ENCODE results near the gene CCDC63. TPM values are rescaled to one million over a fixed set of nuclear protein-coding genes. Genes with fewer than 3 reads are reported as not detected.

Gene CCDC63
- total and polyA plus RNA-seq, 5 donors = not detected

DNA sequence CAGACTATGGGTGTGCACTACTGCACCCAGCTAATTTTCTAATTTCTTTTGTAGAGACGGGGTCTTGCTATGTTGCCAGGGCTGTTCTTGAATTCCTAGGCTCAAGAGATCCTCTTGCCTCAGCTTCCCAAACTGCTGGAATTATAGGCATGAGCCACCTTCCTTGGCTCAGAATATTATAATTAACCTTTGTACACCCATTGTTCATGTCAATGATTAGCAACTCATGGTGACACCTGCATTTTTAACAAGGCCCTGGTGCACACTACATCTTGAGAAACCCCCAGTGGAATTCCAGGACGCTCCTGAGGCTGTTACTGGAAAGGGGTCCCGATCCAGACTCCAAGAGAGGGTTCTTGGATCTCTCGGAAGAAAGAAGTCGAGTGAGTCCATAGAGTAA lies 28.3 kb upstream of the CCDC63 start:
- no peaks in the 10 kb centered on the region for H3K4me1 ChIP-seq (ENCODE audit: control insufficient read depth, insufficient read depth, low read length)
- H3K27me3 ChIP-seq (ENCODE audit: control insufficient read depth, insufficient read depth) = no peaks in the 10 kb centered on the region
- ATAC-seq (no peak), DNase-seq (no peak)
- intact Hi-C loops (cut with DNase I) = no loop called here
- H3K4me3 ChIP-seq (ENCODE audit: low read length) = no peak overlapping the region
- H3K9me3 ChIP-seq (ENCODE audit: control insufficient read depth, low read length) = no peaks in the 10 kb centered on the region
- H3K27ac ChIP-seq (ENCODE audit: low read length) = no peak overlapping the region
- WGBS = 94% methylated on average over 5 of the region's 5 CpGs

DNA sequence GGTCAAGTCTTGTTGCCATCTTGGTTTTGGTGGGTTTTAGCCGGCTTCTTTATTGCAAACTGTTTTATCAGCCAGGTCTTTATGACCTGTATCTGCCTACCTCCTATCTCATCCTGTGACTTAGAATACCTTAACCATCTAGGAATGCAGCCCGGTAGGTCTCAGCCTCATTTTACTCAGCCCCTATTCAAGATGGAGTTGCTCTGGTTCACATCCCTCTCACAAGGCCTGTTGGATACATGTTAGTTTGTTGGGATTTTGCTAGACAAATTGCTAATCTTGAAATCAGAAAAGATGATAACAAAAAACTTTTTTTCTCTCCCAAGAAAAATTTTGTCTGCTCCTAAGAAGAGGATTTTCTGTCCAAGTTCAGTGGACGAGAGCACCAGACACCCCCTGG lies 27.6 kb upstream of the CCDC63 start:
- ATAC-seq = no peak
- WGBS = 89% methylated on average over 3 of the region's 3 CpGs
- no peak overlapping the region for H3K4me3 ChIP-seq (ENCODE audit: low read length)
- H3K4me1 ChIP-seq (ENCODE audit: control insufficient read depth, insufficient read depth, low read length) = no peaks in the 10 kb centered on the region
- no peak for DNase-seq
- H3K27ac ChIP-seq (ENCODE audit: low read length) = no peak overlapping the region
- intact Hi-C loops (cut with DNase I) = no loop called here
- H3K27me3 ChIP-seq (ENCODE audit: control insufficient read depth, insufficient read depth) = no peaks in the 10 kb centered on the region
- H3K9me3 ChIP-seq (ENCODE audit: control insufficient read depth, low read length) = no peaks in the 10 kb centered on the region

DNA sequence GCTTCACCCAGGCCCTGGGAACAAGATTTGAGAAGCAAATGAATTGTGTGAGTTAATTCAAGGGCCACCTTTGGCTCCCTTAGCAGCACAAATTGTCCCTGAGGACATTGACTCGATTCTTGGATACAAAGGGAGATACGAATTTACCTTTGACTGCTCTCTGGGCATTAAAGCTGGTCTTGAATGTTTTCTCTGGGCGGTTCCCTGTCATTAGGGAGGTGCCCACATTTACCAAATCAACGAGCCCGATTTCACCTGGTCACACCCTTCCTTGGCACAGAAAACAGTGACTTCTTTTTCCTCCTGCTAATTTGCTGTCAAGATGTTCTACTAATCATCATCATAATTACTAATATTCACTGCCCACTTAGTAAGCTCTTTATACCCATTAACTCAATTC lies 27.1 kb upstream of the CCDC63 start:
- H3K27ac ChIP-seq (ENCODE audit: low read length) = no peak overlapping the region
- intact Hi-C loops (cut with DNase I) = loop anchor here in 3 of 4 donors (10.0 kb wide), 2 partner anchors 75 to 315 kb away; partner anchors contain the start of genes PPP1CC (in 2 of the 3), RAD9B (in 1 of the 3) and VPS29 (in 1 of the 3)
- DNase-seq (no peak), ATAC-seq (no peak)
- no peaks in the 10 kb centered on the region for H3K9me3 ChIP-seq (ENCODE audit: control insufficient read depth, low read length)
- no peaks in the 10 kb centered on the region for H3K4me1 ChIP-seq (ENCODE audit: control insufficient read depth, insufficient read depth, low read length)
- 85% methylated on average over 5 of the region's 5 CpGs for WGBS
- no peaks in the 10 kb centered on the region for H3K27me3 ChIP-seq (ENCODE audit: control insufficient read depth, insufficient read depth)
- H3K4me3 ChIP-seq (ENCODE audit: low read length) = no peak overlapping the region

DNA sequence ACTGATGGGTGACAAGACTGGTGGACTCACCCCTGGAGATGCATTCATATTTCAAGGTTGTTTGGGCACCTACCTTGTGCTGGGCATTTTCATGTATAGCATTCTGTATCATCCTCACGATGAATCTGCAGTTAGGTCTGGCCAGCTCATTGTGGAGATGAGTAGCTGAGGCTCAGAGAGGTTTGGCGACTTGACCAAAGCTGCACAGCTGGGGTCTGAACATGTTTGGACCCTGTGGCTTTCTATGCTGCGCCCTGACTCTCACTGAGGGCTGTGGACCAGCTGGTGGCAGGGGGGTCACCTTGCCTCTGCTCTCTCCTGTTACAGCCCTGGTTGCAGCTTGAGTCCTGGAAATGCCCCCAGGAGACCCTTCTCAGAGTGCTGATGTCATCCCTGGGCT lies 24.9 kb upstream of the CCDC63 start:
- Histone ChIP-seq H3K9me3 (ENCODE audit: control insufficient read depth, low read length) (no peaks in the 10 kb centered on the region), H3K4me1 (ENCODE audit: control insufficient read depth, insufficient read depth, low read length) (no peaks in the 10 kb centered on the region), H3K4me3 (ENCODE audit: low read length) (no peak overlapping the region), H3K27me3 (ENCODE audit: control insufficient read depth, insufficient read depth) (no peaks in the 10 kb centered on the region), H3K27ac (ENCODE audit: low read length) (no peak overlapping the region)
- WGBS = 94% methylated on average over 3 of the region's 3 CpGs
- intact Hi-C loops (cut with DNase I) = loop anchor here in 3 of 4 donors (10.0 kb wide), 2 partner anchors 77 to 317 kb away; partner anchors contain the start of genes PPP1CC (in 2 of the 3), RAD9B (in 1 of the 3) and VPS29 (in 1 of the 3)
- ATAC-seq (no peak), DNase-seq (no peak)

DNA sequence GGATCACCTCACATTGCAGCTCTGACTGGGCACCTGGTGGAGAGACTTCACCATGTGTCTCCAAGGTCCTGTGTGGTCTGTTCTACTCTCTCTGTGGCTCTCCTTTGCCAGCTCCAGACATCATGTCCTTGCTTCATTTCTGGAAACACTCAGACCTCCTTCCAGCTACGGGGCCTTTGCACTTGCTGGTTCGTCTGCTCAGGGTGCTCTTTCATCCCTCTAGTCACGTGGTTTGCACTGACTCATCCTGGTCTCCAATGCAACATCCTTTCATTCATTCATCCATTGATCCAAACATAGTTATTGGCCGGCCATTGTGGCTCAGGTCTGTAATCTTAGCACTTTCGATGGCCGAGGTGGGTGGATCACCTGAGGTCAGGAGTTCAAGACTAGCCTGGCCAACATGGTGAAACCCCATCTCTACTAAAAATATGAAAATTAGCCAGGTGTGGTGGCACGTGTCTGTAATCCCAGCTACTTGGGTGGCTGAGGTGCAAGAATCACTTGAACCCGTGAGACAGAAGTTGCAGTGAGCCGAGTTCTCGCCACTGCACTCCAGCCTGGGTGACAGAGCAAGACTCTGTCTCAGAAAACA lies 23.9 kb upstream of the CCDC63 start:
- DNase-seq (no peak), ATAC-seq (no peak)
- 87% methylated on average over 10 of the region's 10 CpGs for WGBS
- no peaks in the 10 kb centered on the region for H3K4me1 ChIP-seq (ENCODE audit: control insufficient read depth, insufficient read depth, low read length)
- no peak overlapping the region for H3K27ac ChIP-seq (ENCODE audit: low read length)
- no peaks in the 10 kb centered on the region for H3K9me3 ChIP-seq (ENCODE audit: control insufficient read depth, low read length)
- no peaks in the 10 kb centered on the region for H3K27me3 ChIP-seq (ENCODE audit: control insufficient read depth, insufficient read depth)
- intact Hi-C loops (cut with DNase I) = loop anchor here in 3 of 4 donors (10.0 kb wide), 2 partner anchors 78 to 318 kb away; partner anchors contain the start of genes PPP1CC (in 2 of the 3), RAD9B (in 1 of the 3) and VPS29 (in 1 of the 3)
- H3K4me3 ChIP-seq (ENCODE audit: low read length) = no peak overlapping the region

DNA sequence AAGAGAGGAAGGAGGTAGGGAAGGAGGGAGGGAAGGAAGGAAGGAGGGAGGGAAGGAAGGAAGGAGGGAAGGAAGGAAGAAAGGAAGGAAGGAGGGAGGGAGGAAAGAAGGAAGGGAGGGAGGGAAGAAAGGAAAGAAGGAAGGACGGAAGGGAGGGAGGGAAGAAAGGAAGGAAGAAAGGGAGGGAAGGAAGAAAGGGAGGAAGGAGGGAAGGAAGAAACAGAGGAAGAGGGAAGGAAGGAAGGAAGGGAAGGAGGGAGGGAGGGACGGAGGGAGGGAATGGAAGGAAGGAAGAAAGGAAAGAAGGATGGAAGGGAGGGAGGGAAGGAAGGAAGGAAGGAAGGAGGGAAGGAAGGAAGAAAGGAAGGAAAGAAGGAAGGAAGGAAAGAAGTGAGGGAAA lies 22.4 kb upstream of the CCDC63 start:
- WGBS = 80% methylated on average over 2 of the region's 2 CpGs
- intact Hi-C loops (cut with DNase I) = loop anchor here in 3 of 4 donors (10.0 kb wide), 2 partner anchors 80 to 320 kb away; partner anchors contain the start of genes PPP1CC (in 2 of the 3), RAD9B (in 1 of the 3) and VPS29 (in 1 of the 3)
- no peak for ATAC-seq

DNA sequence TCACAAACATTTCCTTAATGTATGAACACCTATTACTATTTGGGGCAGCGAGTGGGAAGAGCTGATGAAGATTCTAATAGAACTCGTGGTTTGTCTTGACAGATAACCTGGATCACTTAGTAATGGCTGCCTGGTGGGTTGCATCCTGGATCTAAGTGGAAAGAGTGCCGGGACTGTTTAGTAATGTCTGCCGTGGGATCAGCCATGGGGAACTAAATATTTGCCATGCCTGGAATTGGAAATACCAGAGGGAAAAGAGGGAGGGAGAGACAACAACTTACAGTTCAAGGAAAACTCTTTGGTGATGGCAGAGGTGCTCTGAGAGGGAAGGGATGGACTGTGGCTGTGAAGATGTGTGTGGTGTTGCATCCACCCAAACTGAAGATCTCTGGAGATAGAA lies 21.3 kb upstream of the CCDC63 start:
- H3K27me3 ChIP-seq (ENCODE audit: control insufficient read depth, insufficient read depth) = no peaks in the 10 kb centered on the region
- 85% methylated on average over 4 of the region's 4 CpGs for WGBS
- DNase-seq (no peak), ATAC-seq (no peak)
- intact Hi-C loops (cut with DNase I) = loop anchor here in 3 of 4 donors (10.0 kb wide), 2 partner anchors 81 to 321 kb away; partner anchors contain the start of genes PPP1CC (in 2 of the 3), RAD9B (in 1 of the 3) and VPS29 (in 1 of the 3)
- no peak overlapping the region for H3K27ac ChIP-seq (ENCODE audit: low read length)
- H3K4me1 ChIP-seq (ENCODE audit: control insufficient read depth, insufficient read depth, low read length) = no peaks in the 10 kb centered on the region
- no peak overlapping the region for H3K4me3 ChIP-seq (ENCODE audit: low read length)
- no peaks in the 10 kb centered on the region for H3K9me3 ChIP-seq (ENCODE audit: control insufficient read depth, low read length)

More for the DNA sequence above, 22.4 kb upstream of the CCDC63 start:
- Histone ChIP-seq H3K9me3 (ENCODE audit: control insufficient read depth, low read length) (no peaks in the 10 kb centered on the region), H3K27me3 (ENCODE audit: control insufficient read depth, insufficient read depth) (no peaks in the 10 kb centered on the region), H3K27ac (ENCODE audit: low read length) (no peak overlapping the region), H3K4me1 (ENCODE audit: control insufficient read depth, insufficient read depth, low read length) (no peaks in the 10 kb centered on the region), H3K4me3 (ENCODE audit: low read length) (no peak overlapping the region)
- DNase-seq = no peak

DNA sequence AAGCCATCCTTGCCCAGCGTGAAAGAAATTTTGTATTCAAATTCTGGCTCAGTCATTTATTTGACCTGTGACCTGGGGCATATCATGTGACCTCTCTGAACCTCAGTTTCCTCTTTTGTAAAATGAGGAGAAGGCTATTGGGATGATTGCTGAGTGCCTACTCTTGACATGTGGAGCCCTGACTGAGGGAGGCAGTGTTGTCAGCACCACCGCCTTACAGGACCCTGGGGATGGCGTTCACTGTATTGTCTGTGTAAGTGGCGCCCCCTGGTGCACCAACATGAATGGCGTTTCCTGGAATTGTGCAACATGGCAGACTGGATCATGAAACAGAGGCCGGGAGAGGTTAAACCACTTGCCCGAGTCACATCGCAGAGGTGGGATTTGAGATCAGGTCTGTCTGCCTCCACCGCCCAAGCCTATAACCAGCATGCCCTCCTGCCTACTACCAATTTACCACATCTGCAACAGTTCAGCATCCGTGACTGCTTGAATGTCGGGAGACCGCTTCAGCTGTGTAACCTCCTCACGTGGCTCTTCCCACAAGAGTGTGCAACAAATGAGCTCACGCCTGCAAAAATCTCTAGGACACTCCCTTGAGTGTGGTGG lies 20.1 kb upstream of the CCDC63 start:
- intact Hi-C loops (cut with DNase I) = loop anchor here in 3 of 4 donors (10.0 kb wide), 2 partner anchors 82 to 322 kb away; partner anchors contain the start of genes PPP1CC (in 2 of the 3), RAD9B (in 1 of the 3) and VPS29 (in 1 of the 3)

DNA sequence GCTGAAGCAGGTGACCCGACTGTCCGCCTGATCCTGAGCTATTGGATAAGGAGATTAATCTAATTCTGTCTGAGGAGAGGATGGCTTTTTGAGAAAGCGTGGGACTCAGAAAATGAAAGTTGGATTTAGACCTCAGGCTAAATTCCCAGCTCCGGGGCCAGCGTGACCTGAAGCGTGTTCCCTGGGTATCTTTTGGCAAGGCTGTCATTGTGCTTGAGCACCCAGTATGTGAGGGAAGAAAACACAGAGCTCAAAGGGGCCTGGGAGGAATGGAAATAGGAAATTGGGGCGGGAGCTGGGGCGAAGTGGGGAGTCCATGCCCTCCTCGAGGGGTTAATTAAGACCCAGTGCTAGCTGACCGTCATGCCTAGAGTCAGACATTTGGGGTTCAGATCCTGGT lies 17.5 kb upstream of the CCDC63 start:
- WGBS = 73% methylated on average over 10 of the region's 10 CpGs
- H3K27ac ChIP-seq (ENCODE audit: low read length) = no peak overlapping the region
- no peaks in the 10 kb centered on the region for H3K27me3 ChIP-seq (ENCODE audit: control insufficient read depth, insufficient read depth)
- intact Hi-C loops (cut with DNase I) = loop anchor here in 3 of 4 donors (10.0 kb wide), 2 partner anchors 85 to 325 kb away; partner anchors contain the start of genes PPP1CC (in 2 of the 3), RAD9B (in 1 of the 3) and VPS29 (in 1 of the 3)
- H3K9me3 ChIP-seq (ENCODE audit: control insufficient read depth, low read length) = no peaks in the 10 kb centered on the region
- H3K4me3 ChIP-seq (ENCODE audit: low read length) = no peak overlapping the region
- DNase-seq = no peak
- ATAC-seq = no peak
- H3K4me1 ChIP-seq (ENCODE audit: control insufficient read depth, insufficient read depth, low read length) = no peaks in the 10 kb centered on the region

More for the DNA sequence above, 20.1 kb upstream of the CCDC63 start:
- ATAC-seq (peak; percentile 93), DNase-seq (peak; percentile 84 to 96 (median 92))
- no peaks in the 10 kb centered on the region for H3K27me3 ChIP-seq (ENCODE audit: control insufficient read depth, insufficient read depth)
- no peaks in the 10 kb centered on the region for H3K9me3 ChIP-seq (ENCODE audit: control insufficient read depth, low read length)
- no peak overlapping the region for H3K27ac ChIP-seq (ENCODE audit: low read length)
- WGBS = 24% methylated on average over 14 of the region's 14 CpGs
- no peaks in the 10 kb centered on the region for H3K4me1 ChIP-seq (ENCODE audit: control insufficient read depth, insufficient read depth, low read length)
- no peak overlapping the region for H3K4me3 ChIP-seq (ENCODE audit: low read length)

DNA sequence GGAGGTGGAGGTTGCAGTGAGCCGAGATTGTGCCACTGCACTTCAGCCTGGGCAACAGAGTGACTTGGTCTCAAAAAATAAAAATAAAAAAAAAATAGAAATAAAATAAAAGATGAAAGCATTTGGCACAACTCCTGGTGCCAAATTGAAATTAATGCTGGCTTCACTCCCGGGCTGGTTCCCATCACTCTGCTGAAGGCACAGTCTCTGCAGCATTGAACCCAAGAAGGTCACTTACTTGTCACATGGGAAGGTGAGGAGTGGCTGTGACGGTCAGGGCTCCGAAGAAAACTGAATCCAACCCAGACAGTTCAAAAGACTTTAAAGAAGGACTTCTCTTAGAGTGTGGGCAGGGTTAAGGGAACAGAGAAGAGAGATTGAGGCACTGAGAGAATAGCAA lies 10.5 kb upstream of the CCDC63 start:
- Histone ChIP-seq H3K4me1 (ENCODE audit: control insufficient read depth, insufficient read depth, low read length) (no peaks in the 10 kb centered on the region), H3K27me3 (ENCODE audit: control insufficient read depth, insufficient read depth) (no peaks in the 10 kb centered on the region), H3K9me3 (ENCODE audit: control insufficient read depth, low read length) (no peaks in the 10 kb centered on the region), H3K27ac (ENCODE audit: low read length) (no peak overlapping the region), H3K4me3 (ENCODE audit: low read length) (no peak overlapping the region)
- DNase-seq = no peak
- no peak for ATAC-seq
- intact Hi-C loops (cut with DNase I) = loop anchor here in 1 of 4 donors (10.0 kb wide), 1 partner anchor 211 kb away; no protein-coding TSS in a partner anchor
- WGBS = 69% methylated on average over 4 of the region's 4 CpGs

DNA sequence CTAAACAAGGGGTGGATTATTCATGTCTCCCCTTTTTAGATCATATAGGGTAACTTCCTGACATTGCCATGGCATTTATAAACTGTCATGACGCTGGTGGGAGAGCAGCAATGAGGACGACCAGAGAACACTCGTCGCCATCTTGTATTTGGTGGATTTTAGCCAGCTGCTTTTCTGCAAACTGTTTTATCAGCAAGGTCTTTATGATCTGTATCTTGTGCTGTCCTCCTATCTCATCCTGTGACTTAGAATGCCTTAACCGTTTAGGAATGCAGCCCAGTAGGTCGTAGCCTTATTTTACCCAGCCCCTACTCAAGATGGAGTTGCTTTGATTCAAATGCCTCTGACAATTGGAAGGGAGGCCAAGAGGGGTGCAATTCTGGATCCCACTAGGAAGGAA lies 5.8 kb upstream of the CCDC63 start:
- intact Hi-C loops (cut with DNase I) = no loop called here
- Histone ChIP-seq H3K27me3 (ENCODE audit: control insufficient read depth, insufficient read depth) (no peaks in the 10 kb centered on the region), H3K4me3 (ENCODE audit: low read length) (no peak overlapping the region), H3K27ac (ENCODE audit: low read length) (no peak overlapping the region), H3K4me1 (ENCODE audit: control insufficient read depth, insufficient read depth, low read length) (no peaks in the 10 kb centered on the region), H3K9me3 (ENCODE audit: control insufficient read depth, low read length) (no peaks in the 10 kb centered on the region)
- WGBS = 46% methylated on average over 6 of the region's 6 CpGs
- no peak for DNase-seq
- no peak for ATAC-seq

All from right cardiac atrium (tissue), 5 donors.